H1 (cell line): ENCODE results near the gene TP53I13. TPM values are rescaled to one million over a fixed set of nuclear protein-coding genes. Genes with fewer than 3 reads are reported as not detected.

Experiments
- ATF2 ChIP-seq: IDR thresholded peaks from 2 replicates; pipeline ENCODE4 v1.6.1; 2012; ENCODE audit warnings: low read length, inconsistent platforms
- HDAC6 ChIP-seq: IDR thresholded peaks from one replicate; pipeline ENCODE4 v1.7.1; 2012; ENCODE audit warnings: low read depth, mild to moderate bottlenecking, inconsistent platforms, low read length, moderate library complexity
- SAP30 ChIP-seq: fragments of 300-600 bp; sonication (generic); IDR thresholded peaks from 2 replicates; pipeline ENCODE4 v1.7.1; 2012; ENCODE audit warnings: low read length, moderate library complexity, mild to moderate bottlenecking, inconsistent platforms; ENCODE audit not compliant: insufficient read depth, insufficient replicate concordance
- polyA plus RNA-seq, 7 experiments: library from polyadenylated mRNA; depleted of rRNA in 3 of 7; stranded (reverse) in 5 of 7; unstranded in 2 of 7; fragments of >200 nt in 5 of 7; fragments of 200-250 nt in 2 of 7; gene quantifications; 1 replicate in 5 of 7; 2 replicates in 1 of 7; 4 replicates in 1 of 7; pipeline versions ENCODE4 v1.2.1 to v1.2.3, GENCODE V29; 2011 to 2013; ENCODE audit warnings: missing spikeins in 2 of 7, mixed read lengths in 2 of 7
- total RNA-seq: library from RNA; stranded (reverse); fragmentation: NEBNext Ultra II Directional; extraction: Animal tissue kit (Norgen Biotek cat#: 25700); gene quantifications from 2 replicates; pipeline ENCODE4 v1.2.1, GENCODE V29; 2021

Gene TP53I13
- total and polyA plus RNA-seq, 2 of the 8 experiments (the other 6 are each of a cell fraction or from before 2014, with no cell fraction given) = 22.4 to 35.7 TPM

DNA sequence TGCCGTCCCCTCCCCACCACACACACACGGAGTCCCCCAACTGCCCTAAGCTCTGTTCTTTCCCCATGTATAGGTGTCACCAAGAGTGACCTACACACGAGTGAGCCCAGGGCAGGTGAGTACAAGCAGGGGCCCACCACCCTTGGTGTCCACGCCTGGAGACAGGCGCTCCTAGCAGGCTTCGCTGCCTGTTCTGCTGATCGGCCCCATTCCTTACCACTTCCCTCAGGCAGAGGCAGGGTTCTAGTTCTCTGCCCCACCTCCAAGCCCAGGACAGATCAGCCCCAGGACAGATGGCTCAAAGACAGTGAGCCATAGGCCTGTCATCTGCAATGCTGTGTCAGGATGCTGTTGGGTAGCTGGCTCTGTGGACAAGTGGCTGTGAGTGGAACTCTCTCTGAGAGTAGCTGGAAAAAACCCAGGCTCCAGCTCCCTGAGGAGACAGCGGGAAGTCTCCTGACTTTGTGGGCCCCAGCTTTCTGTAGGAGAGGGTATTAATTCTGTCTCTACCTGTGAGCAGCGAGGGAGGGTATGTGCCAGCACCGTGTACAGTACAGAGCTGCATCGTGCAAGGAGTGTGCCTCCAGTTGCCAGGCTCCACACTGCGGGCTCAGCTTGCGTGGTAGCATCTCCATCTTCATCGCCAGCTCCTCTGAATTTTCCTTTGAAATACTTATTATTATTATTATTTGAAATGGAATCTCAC, 897 bp downstream of the TP53I13 start (continued):
- TF ChIP-seq ATF2 = no peak
- no peak for TF ChIP-seq HDAC6
- TF ChIP-seq SAP30 = no peak
